ENCODE data around the gene TGOLN2.
"Not testable (repeated sequence)": the region's sequence is repeated elsewhere in the genome, so short reads cannot be mapped to it uniquely, and the experiment has no call there.

Gene TGOLN2

GRCh38 chr2:85334928-85335327 is 7.1 kb upstream of the TGOLN2 start:
- DNase-seq, result no peak

- not testable (repeated sequence) for DNase-seq
Observed at GRCh38 chr2:85333877-85334276, 6.1 kb upstream of the TGOLN2 start.

- no peak for DNase-seq
Observed at GRCh38 chr2:85330839-85331636, 3.2 kb upstream of the TGOLN2 start.

- DNase-seq, result not testable (repeated sequence)
Observed at GRCh38 chr2:85329701-85330100, 1.9 kb upstream of the TGOLN2 start.

GRCh38 chr2:85329181-85329651 is 1.4 kb upstream of the TGOLN2 start:
- no peak for DNase-seq

- DNase-seq, result peak; percentile 45 to 47
Observed at GRCh38 chr2:85327160-85327821, 498 bp downstream of the TGOLN2 start.

GRCh38 chr2:85326406-85327159 is 1.2 kb downstream of the TGOLN2 start:
- DNase-seq, result peak; percentile 31 to 38

- DNase-seq, result no peak
Observed at GRCh38 chr2:85325466-85325811, 2.4 kb downstream of the TGOLN2 start.

GRCh38 chr2:85324639-85325465 is 2.9 kb downstream of the TGOLN2 start:
- DNase-seq, result no peak

GRCh38 chr2:85323988-85324367 is 3.8 kb downstream of the TGOLN2 start:
- not testable (repeated sequence) for DNase-seq

- no peak for DNase-seq
Observed at GRCh38 chr2:85323351-85323987, 4.3 kb downstream of the TGOLN2 start.

- no peak for DNase-seq
Observed at GRCh38 chr2:85319796-85320195, 8.0 kb downstream of the TGOLN2 start.

- peak in 1 of 2 donors; percentile 27 for DNase-seq
Observed at GRCh38 chr2:85318222-85319074, 9.3 kb downstream of the TGOLN2 start.

GRCh38 chr2:85315921-85316320 is 11.9 kb downstream of the TGOLN2 start:
- not testable (repeated sequence) for DNase-seq

- DNase-seq, result no peak
Observed at GRCh38 chr2:85314884-85315242, 12.9 kb downstream of the TGOLN2 start.

GRCh38 chr2:85312404-85312803 is 15.4 kb downstream of the TGOLN2 start:
- no peak for DNase-seq

GRCh38 chr2:85310330-85310729 is 17.5 kb downstream of the TGOLN2 start:
- DNase-seq, result no peak

GRCh38 chr2:85309699-85310321 is 18.0 kb downstream of the TGOLN2 start:
- DNase-seq, result no peak

GRCh38 chr2:85308896-85309555 is 18.8 kb downstream of the TGOLN2 start:
- DNase-seq, result no peak

- no peak for DNase-seq
Observed at GRCh38 chr2:85308201-85308600, 19.6 kb downstream of the TGOLN2 start.

Measured in activated CD4-positive, alpha-beta T cell treated with anti-CD3 and anti-CD28 coated beads for 4 hours (primary cell).